Suppressor macrophage treated with lipopolysaccharide for 1 hour (primary cell): Measurements from ENCODE around the gene CITED4.

Experiments used
- DNase-seq, 3 donors: peaks; one replicate each; pipeline ENCODE4 v3.0.0-alpha.2; 2020 to 2022

The CITED4 gene

GRCh38 chr1:40833979-40834378 is 28.2 kb downstream of the CITED4 start:
- no peak for DNase-seq

GRCh38 chr1:40831001-40831732 is 31.0 kb downstream of the CITED4 start:
- no peak for DNase-seq

- DNase-seq: no peak
Measured at GRCh38 chr1:40830419-40830943, 31.7 kb downstream of the CITED4 start.

- DNase-seq: no peak
Measured at GRCh38 chr1:40829631-40830245, 32.4 kb downstream of the CITED4 start.

- no peak for DNase-seq
Measured at GRCh38 chr1:40825996-40826395, 36.2 kb downstream of the CITED4 start.

GRCh38 chr1:40825435-40825788 is 36.8 kb downstream of the CITED4 start:
- peak in 2 of 3 donors; percentile 32 to 37 for DNase-seq

GRCh38 chr1:40824591-40825434 is 37.4 kb downstream of the CITED4 start:
- no peak for DNase-seq

GRCh38 chr1:40823983-40824382 is 38.2 kb downstream of the CITED4 start:
- no peak for DNase-seq

- DNase-seq: no peak
Measured at GRCh38 chr1:40823345-40823744, 38.8 kb downstream of the CITED4 start.

- DNase-seq: no peak
Measured at GRCh38 chr1:40822890-40823289, 39.3 kb downstream of the CITED4 start.

GRCh38 chr1:40820911-40821693 is 41.1 kb downstream of the CITED4 start:
- DNase-seq: no peak

- DNase-seq: no peak
Measured at GRCh38 chr1:40820251-40820797, 41.8 kb downstream of the CITED4 start.

- DNase-seq: no peak
Measured at GRCh38 chr1:40819101-40819500, 43.1 kb downstream of the CITED4 start.

- peak; percentile 50 to 73 (median 56) for DNase-seq
Measured at GRCh38 chr1:40818264-40818961, 43.8 kb downstream of the CITED4 start.

GRCh38 chr1:40817791-40818263 is 44.3 kb downstream of the CITED4 start:
- no peak for DNase-seq

- DNase-seq: no peak
Measured at GRCh38 chr1:40815420-40815819, 46.7 kb downstream of the CITED4 start.
